WTC11 (cell line): ENCODE measurements around the gene UBASH3A.

Experiments used
- CREM ChIP-seq: sonication (generic); formaldehyde crosslinking; IDR thresholded peaks from 2 replicates; pipeline ENCODE4 v1.8.1; 2022; ENCODE audit warnings: mild to moderate bottlenecking, missing genetic modification reagents, moderate library complexity
- NFE2L1 ChIP-seq: sonication (generic); formaldehyde crosslinking; IDR thresholded peaks from 2 replicates; pipeline ENCODE4 v1.8.1; 2023; ENCODE audit warnings: missing genetic modification reagents
- NFYB ChIP-seq: sonication (generic); formaldehyde crosslinking; conservative IDR thresholded peaks from 2 replicates; pipeline ENCODE4 v1.8.0; 2022; ENCODE audit warnings: low read depth, missing genetic modification reagents
- NR3C1 ChIP-seq: sonication (generic); formaldehyde crosslinking; conservative IDR thresholded peaks from 2 replicates; pipeline ENCODE4 v1.8.1; 2023; ENCODE audit warnings: low read depth, mild to moderate bottlenecking, missing genetic modification reagents
- PRRX2 ChIP-seq: fragments of 250-450 bp; sonication (Bioruptor Pico); IDR thresholded peaks from 2 replicates; pipeline ENCODE4 v1.8.0; 2021; ENCODE audit warnings: mild to moderate bottlenecking
- RELA ChIP-seq: sonication (generic); formaldehyde crosslinking; IDR thresholded peaks from 2 replicates; pipeline ENCODE4 v1.8.1; 2022; ENCODE audit warnings: missing genetic modification reagents, mild to moderate bottlenecking, borderline replicate concordance
- STAT6 ChIP-seq: sonication (generic); formaldehyde crosslinking; conservative IDR thresholded peaks from 2 replicates; pipeline ENCODE4 v1.8.1; 2023; ENCODE audit warnings: mild to moderate bottlenecking, low read depth, missing genetic modification reagents, moderate library complexity
- TEAD4 ChIP-seq: sonication (generic); formaldehyde crosslinking; IDR thresholded peaks from 2 replicates; pipeline ENCODE4 v1.8.0; 2022; ENCODE audit warnings: mild to moderate bottlenecking, missing genetic modification reagents
- ZNF263 ChIP-seq: sonication (generic); formaldehyde crosslinking; IDR thresholded peaks from 2 replicates; pipeline ENCODE4 v1.8.1; 2022; ENCODE audit warnings: low read depth, mild to moderate bottlenecking, moderate library complexity, missing genetic modification reagents
- TF ChIP-seq, protein P1 (sequence below): fragments of 200-600 bp; IDR thresholded peaks from 2 replicates; pipeline ENCODE4 v1.8.0; 2022; ENCODE audit warnings: antibody characterized with exemption
- TF ChIP-seq, protein P2 (sequence below): sonication (generic); formaldehyde crosslinking; IDR thresholded peaks from 2 replicates; pipeline ENCODE4 v1.8.1; 2023; ENCODE audit warnings: mild to moderate bottlenecking, moderate library complexity, missing genetic modification reagents
- TF ChIP-seq, protein P3 (sequence below): sonication (generic); formaldehyde crosslinking; conservative IDR thresholded peaks from 2 replicates; pipeline ENCODE4 v1.8.1; 2022; ENCODE audit warnings: mild to moderate bottlenecking, missing genetic modification reagents
- TF ChIP-seq, protein P4 (sequence below): sonication (generic); formaldehyde crosslinking; IDR thresholded peaks from 2 replicates; pipeline ENCODE4 v1.8.1; 2022; ENCODE audit warnings: mild to moderate bottlenecking, missing genetic modification reagents, moderate library complexity, borderline replicate concordance

DNA sequence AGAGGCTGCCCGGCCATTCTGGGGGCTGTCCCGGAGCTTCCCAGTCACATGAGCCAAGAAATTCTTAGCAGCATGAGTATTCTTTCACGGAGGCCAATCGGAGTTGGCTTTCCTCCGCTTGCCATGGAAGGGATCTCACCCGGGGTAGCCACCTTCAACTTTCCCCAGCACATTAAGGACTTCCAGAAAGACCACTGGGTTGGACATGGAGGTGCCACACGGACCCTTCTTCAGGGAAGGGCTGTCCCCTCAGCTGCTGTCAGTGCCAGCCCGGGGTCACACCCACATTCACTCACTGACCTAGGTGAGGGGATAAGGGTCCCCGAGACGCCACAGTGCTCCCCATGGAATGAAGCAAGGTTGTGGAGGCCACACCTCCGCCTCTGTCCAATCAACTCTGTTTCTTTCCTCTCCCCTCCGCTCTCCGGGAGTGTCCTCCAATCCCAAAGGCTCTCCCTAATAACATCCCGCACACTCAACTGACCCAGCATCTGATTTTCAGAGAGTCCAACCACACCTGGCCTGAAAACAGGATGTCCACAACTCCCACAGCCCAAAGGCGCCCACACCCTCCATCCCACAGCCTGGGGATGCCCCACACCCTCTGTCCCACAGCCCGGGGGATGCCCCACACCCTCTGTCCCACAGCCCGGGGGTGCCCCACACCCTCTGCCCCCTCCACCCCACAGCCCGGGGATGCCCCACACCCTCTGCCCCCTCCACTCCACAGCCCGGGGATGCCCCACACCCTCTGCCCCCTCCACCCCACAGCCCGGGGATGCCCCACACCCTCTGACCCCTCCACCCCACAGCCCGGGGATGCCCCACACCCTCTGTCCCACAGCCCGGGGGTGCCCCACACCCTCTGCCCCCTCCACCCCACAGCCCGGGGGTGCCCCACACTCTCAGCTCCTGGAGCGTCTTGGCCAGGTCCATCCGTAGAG is 73.0 kb downstream of the UBASH3A start:
- TF ChIP-seq, protein P1, sequence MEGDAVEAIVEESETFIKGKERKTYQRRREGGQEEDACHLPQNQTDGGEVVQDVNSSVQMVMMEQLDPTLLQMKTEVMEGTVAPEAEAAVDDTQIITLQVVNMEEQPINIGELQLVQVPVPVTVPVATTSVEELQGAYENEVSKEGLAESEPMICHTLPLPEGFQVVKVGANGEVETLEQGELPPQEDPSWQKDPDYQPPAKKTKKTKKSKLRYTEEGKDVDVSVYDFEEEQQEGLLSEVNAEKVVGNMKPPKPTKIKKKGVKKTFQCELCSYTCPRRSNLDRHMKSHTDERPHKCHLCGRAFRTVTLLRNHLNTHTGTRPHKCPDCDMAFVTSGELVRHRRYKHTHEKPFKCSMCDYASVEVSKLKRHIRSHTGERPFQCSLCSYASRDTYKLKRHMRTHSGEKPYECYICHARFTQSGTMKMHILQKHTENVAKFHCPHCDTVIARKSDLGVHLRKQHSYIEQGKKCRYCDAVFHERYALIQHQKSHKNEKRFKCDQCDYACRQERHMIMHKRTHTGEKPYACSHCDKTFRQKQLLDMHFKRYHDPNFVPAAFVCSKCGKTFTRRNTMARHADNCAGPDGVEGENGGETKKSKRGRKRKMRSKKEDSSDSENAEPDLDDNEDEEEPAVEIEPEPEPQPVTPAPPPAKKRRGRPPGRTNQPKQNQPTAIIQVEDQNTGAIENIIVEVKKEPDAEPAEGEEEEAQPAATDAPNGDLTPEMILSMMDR, result no peak
- TF ChIP-seq, protein P2, sequence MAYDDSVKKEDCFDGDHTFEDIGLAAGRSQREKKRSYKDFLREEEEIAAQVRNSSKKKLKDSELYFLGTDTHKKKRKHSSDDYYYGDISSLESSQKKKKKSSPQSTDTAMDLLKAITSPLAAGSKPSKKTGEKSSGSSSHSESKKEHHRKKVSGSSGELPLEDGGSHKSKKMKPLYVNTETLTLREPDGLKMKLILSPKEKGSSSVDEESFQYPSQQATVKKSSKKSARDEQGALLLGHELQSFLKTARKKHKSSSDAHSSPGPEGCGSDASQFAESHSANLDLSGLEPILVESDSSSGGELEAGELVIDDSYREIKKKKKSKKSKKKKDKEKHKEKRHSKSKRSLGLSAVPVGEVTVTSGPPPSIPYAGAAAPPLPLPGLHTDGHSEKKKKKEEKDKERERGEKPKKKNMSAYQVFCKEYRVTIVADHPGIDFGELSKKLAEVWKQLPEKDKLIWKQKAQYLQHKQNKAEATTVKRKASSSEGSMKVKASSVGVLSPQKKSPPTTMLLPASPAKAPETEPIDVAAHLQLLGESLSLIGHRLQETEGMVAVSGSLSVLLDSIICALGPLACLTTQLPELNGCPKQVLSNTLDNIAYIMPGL (CRISPR knock-in tag), result no peak
- TF ChIP-seq NFYB (no peak), TEAD4 (CRISPR knock-in tag) (no peak), RELA (CRISPR knock-in tag) (no peak), NR3C1 (CRISPR knock-in tag) (no peak), ZNF263 (no peak), PRRX2 (no peak), CREM (no peak), NFE2L1 (no peak), STAT6 (CRISPR knock-in tag) (no peak)
- TF ChIP-seq, protein P3, sequence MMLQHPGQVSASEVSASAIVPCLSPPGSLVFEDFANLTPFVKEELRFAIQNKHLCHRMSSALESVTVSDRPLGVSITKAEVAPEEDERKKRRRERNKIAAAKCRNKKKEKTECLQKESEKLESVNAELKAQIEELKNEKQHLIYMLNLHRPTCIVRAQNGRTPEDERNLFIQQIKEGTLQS (CRISPR knock-in tag), result no peak
- TF ChIP-seq, protein P4, sequence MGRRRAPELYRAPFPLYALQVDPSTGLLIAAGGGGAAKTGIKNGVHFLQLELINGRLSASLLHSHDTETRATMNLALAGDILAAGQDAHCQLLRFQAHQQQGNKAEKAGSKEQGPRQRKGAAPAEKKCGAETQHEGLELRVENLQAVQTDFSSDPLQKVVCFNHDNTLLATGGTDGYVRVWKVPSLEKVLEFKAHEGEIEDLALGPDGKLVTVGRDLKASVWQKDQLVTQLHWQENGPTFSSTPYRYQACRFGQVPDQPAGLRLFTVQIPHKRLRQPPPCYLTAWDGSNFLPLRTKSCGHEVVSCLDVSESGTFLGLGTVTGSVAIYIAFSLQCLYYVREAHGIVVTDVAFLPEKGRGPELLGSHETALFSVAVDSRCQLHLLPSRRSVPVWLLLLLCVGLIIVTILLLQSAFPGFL (CRISPR knock-in tag), result no peak
